HepG2 (cell line): ENCODE data around the gene MYH9. TPM values are rescaled to one million over a fixed set of nuclear protein-coding genes. Genes with fewer than 3 reads are reported as not detected.
A peak's percentile ranks its signal among the peaks of the same experiment; 100 is the strongest.

Experiments
- AGO2 ChIP-seq: fragments of 200-400 bp; formaldehyde crosslinking; optimal IDR thresholded peaks from 2 replicates; pipeline ENCODE3; 2017; ENCODE audit warnings: mild to moderate bottlenecking, low read depth, low read length, moderate library complexity
- ATM ChIP-seq: fragments of 450-650 bp; IDR thresholded peaks from 2 replicates; pipeline ENCODE4 v1.7.1; 2017; ENCODE audit warnings: mild to moderate bottlenecking, borderline replicate concordance
- ELF1 ChIP-seq: sonication (generic); formaldehyde crosslinking; IDR thresholded peaks from 2 replicates; pipeline ENCODE4 v1.4.0; 2020; ENCODE audit warnings: missing genetic modification reagents
- ELF3 ChIP-seq: IDR thresholded peaks from 2 replicates; pipeline ENCODE4 v1.6.1; 2016; ENCODE audit warnings: missing genetic modification reagents, missing compliant biosample characterization
- GABPA ChIP-seq, 2 experiments: IDR thresholded peaks; 2 replicates each; pipeline ENCODE4 v1.6.1; 2011 to 2016; ENCODE audit warnings: low read depth in 2 of 2, low read length in 1 of 2, missing biosample characterization in 1 of 2, missing genetic modification characterization in 1 of 2
- MTA1 ChIP-seq: sonication (generic); formaldehyde crosslinking; IDR thresholded peaks from 2 replicates; pipeline ENCODE4 v1.4.0; 2020; ENCODE audit warnings: missing genetic modification reagents, mild to moderate bottlenecking, borderline replicate concordance
- PHF8 ChIP-seq: sonication (generic); formaldehyde crosslinking; IDR thresholded peaks from 2 replicates; pipeline ENCODE4 v1.5.0; 2020; ENCODE audit warnings: missing genetic modification reagents
- RAD21 ChIP-seq: fragments of 450-650 bp; formaldehyde crosslinking; IDR thresholded peaks from 2 replicates; pipeline ENCODE4 v1.5.0; 2020; ENCODE audit warnings: mild to moderate bottlenecking
- RBFOX2 ChIP-seq: fragments of 200-400 bp; formaldehyde crosslinking; IDR thresholded peaks from 2 replicates; pipeline ENCODE4 v1.6.1; 2017; ENCODE audit warnings: low read depth, mild to moderate bottlenecking, low read length
- RBM22 ChIP-seq: fragments of 200-400 bp; formaldehyde crosslinking; optimal IDR thresholded peaks from 2 replicates; pipeline ENCODE3; 2017; ENCODE audit warnings: mild to moderate bottlenecking, low read length, moderate library complexity
- RFXAP ChIP-seq: sonication (generic); formaldehyde crosslinking; IDR thresholded peaks from 2 replicates; pipeline ENCODE4 v1.4.0; 2020; ENCODE audit warnings: missing genetic modification reagents, borderline replicate concordance
- SMC3 ChIP-seq: IDR thresholded peaks from 2 replicates; pipeline ENCODE4 v1.6.1; 2011; ENCODE audit warnings: low read length, improper control_type of control experiment
- TBX2 ChIP-seq: sonication (generic); formaldehyde crosslinking; IDR thresholded peaks from 2 replicates; pipeline ENCODE4 v1.5.0; 2020; ENCODE audit warnings: missing genetic modification reagents, mild to moderate bottlenecking, borderline replicate concordance
- ZFY ChIP-seq: sonication (generic); formaldehyde crosslinking; IDR thresholded peaks from 2 replicates; pipeline ENCODE4 v1.4.0; 2020; ENCODE audit warnings: missing genetic modification reagents
- ZNF543 ChIP-seq: sonication (generic); formaldehyde crosslinking; IDR thresholded peaks from 2 replicates; pipeline ENCODE4 v1.4.0; 2020; ENCODE audit warnings: mild to moderate bottlenecking, missing genetic modification reagents
- ZNF558 ChIP-seq: sonication (generic); formaldehyde crosslinking; IDR thresholded peaks from 2 replicates; pipeline ENCODE4 v1.9.0; 2022; ENCODE audit warnings: mild to moderate bottlenecking, missing genetic modification reagents, borderline replicate concordance
- ZSCAN22 ChIP-seq: sonication (generic); formaldehyde crosslinking; IDR thresholded peaks from 2 replicates; pipeline ENCODE4 v1.4.0; 2020; ENCODE audit warnings: mild to moderate bottlenecking, missing genetic modification reagents
- polyA plus RNA-seq, 8 experiments: library from polyadenylated mRNA; depleted of rRNA in 3 of 8; stranded (reverse) in 7 of 8; unstranded in 1 of 8; fragments of >200 nt; fragmentation: Illumina TruSeq in 4 of 8; extraction: Trizol in 4 of 8; gene quantifications; 2 replicates each; pipeline versions ENCODE4 v1.2.1 to v1.2.3, GENCODE V29; 2011 to 2016; ENCODE audit warnings: low read depth in 4 of 8, missing spikeins in 1 of 8, mixed read lengths in 1 of 8; ENCODE audit not compliant: insufficient read depth in 1 of 8
- total RNA-seq, 5 experiments: library from RNA; depleted of rRNA; stranded (reverse); fragments of >200 nt; fragmentation: Illumina TruSeq; extraction: Trizol; gene quantifications; 2 replicates each; pipeline ENCODE4 v1.2.3, GENCODE V29; 2016; ENCODE audit warnings: low read depth in 1 of 5
- TF ChIP-seq, protein P1 (sequence below): sonication (generic); formaldehyde crosslinking; IDR thresholded peaks from 2 replicates; pipeline ENCODE4 v1.8.0; 2023; ENCODE audit warnings: mild to moderate bottlenecking, missing genetic modification reagents
- TF ChIP-seq, protein P2 (sequence below): sonication (generic); formaldehyde crosslinking; conservative IDR thresholded peaks from 2 replicates; pipeline ENCODE4 v1.4.0; 2020; ENCODE audit warnings: missing genetic modification reagents
- TF ChIP-seq, protein P3 (sequence below): sonication (generic); formaldehyde crosslinking; IDR thresholded peaks from 2 replicates; pipeline ENCODE4 v1.4.0; 2020; ENCODE audit warnings: missing genetic modification reagents

MYH9 gene
- total and polyA plus RNA-seq, 2 of the 13 experiments (the other 11 are each of a cell fraction or from before 2014, with no cell fraction given), result 50.7 to 98.5 TPM

DNA sequence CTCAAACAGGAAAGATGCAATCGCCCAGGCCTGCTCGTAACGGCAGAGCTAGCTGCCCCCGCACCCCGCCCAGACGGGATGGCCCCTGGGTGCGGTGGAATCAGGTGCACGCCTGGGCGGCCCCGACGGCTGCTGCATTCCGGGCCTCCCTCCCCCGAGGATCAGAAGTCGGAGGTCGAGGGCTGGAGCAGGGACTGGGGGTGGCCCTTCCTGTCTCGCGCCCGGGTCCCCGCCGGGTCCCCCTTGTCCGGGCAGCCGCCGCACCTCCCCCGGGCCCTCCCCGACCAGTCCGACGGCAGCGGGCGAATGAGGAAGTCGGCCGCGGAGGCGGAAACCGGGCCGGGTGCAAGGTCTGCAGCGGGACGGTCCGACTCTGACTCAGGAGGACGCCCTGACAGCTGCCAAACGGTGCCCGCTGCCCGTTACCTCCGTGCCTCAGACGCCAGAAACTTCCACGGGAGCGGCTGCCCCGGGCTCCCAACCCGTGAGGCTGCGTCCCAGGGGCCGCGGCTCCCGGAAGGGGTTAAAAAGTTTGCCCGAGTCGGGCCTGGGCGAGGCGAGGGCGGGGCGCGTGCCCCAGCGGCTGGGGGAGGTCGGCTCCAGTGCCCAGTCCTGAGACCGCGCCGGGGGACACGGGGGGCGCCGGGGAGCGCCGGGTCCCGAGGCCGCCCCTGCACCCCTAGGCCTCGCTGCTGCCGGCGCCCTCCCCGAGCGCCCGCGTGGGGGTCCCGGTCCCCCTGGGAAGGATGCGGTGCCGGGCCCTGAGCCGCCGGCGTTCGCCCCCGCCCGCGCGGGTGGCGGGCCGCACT, 663 bp downstream of the MYH9 start (continued):
- TF ChIP-seq RBFOX2, result peak; percentile 86
- TF ChIP-seq SMC3, result no peak
- no peak for TF ChIP-seq RBM22
- 0 out of 2 replicates have a peak, but pooled peaks have one; percentile 1 for TF ChIP-seq ZNF543 (CRISPR knock-in tag)
- TF ChIP-seq, protein P1, sequence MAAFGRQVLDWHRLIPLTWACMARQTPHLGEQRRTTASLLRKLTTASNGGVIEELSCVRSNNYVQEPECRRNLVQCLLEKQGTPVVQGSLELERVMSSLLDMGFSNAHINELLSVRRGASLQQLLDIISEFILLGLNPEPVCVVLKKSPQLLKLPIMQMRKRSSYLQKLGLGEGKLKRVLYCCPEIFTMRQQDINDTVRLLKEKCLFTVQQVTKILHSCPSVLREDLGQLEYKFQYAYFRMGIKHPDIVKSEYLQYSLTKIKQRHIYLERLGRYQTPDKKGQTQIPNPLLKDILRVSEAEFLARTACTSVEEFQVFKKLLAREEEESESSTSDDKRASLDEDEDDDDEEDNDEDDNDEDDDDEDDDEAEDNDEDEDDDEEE, result 0 out of 2 replicates have a peak, but pooled peaks have one; percentile 1
- TF ChIP-seq, protein P2, sequence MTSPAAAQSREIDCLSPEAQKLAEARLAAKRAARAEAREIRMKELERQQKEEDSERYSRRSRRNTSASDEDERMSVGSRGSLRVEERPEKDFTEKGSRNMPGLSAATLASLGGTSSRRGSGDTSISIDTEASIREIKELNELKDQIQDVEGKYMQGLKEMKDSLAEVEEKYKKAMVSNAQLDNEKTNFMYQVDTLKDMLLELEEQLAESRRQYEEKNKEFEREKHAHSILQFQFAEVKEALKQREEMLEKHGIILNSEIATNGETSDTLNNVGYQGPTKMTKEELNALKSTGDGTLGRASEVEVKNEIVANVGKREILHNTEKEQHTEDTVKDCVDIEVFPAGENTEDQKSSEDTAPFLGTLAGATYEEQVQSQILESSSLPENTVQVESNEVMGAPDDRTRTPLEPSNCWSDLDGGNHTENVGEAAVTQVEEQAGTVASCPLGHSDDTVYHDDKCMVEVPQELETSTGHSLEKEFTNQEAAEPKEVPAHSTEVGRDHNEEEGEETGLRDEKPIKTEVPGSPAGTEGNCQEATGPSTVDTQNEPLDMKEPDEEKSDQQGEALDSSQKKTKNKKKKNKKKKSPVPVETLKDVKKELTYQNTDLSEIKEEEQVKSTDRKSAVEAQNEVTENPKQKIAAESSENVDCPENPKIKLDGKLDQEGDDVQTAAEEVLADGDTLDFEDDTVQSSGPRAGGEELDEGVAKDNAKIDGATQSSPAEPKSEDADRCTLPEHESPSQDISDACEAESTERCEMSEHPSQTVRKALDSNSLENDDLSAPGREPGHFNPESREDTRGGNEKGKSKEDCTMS, result no peak
- no peak; the same call in 1 of the 2 replicates for TF ChIP-seq RAD21 (CRISPR knock-in tag)
- 0 out of 2 replicates have a peak, but pooled peaks have one; percentile 45 for TF ChIP-seq PHF8 (CRISPR knock-in tag)
- peak; percentile 41; the same call in 1 of the 2 replicates for TF ChIP-seq GABPA (IDR thresholded peaks at IDR 0.05; ENCODE audit: low read depth, low read length)
- TF ChIP-seq GABPA (CRISPR knock-in tag; IDR thresholded peaks at IDR 0.05; ENCODE audit: low read depth), result no peak
- peak; percentile 78 for TF ChIP-seq AGO2
- TF ChIP-seq MTA1 (CRISPR knock-in tag), result peak; percentile 64; the same call in 1 of the 2 replicates
- peak; percentile 57 for TF ChIP-seq ELF1 (CRISPR knock-in tag)
- 0 out of 2 replicates have a peak, but pooled peaks have one; percentile 48 for TF ChIP-seq ELF3 (CRISPR knock-in tag)
- TF ChIP-seq RFXAP, result no peak
- TF ChIP-seq ZFY (CRISPR knock-in tag), result 0 out of 2 replicates have a peak, but pooled peaks have one; percentile 30
- TF ChIP-seq ZNF558 (CRISPR knock-in tag), result 0 out of 2 replicates have a peak, but pooled peaks have one; percentile 6
- no peak for TF ChIP-seq ATM
- TF ChIP-seq, protein P3, sequence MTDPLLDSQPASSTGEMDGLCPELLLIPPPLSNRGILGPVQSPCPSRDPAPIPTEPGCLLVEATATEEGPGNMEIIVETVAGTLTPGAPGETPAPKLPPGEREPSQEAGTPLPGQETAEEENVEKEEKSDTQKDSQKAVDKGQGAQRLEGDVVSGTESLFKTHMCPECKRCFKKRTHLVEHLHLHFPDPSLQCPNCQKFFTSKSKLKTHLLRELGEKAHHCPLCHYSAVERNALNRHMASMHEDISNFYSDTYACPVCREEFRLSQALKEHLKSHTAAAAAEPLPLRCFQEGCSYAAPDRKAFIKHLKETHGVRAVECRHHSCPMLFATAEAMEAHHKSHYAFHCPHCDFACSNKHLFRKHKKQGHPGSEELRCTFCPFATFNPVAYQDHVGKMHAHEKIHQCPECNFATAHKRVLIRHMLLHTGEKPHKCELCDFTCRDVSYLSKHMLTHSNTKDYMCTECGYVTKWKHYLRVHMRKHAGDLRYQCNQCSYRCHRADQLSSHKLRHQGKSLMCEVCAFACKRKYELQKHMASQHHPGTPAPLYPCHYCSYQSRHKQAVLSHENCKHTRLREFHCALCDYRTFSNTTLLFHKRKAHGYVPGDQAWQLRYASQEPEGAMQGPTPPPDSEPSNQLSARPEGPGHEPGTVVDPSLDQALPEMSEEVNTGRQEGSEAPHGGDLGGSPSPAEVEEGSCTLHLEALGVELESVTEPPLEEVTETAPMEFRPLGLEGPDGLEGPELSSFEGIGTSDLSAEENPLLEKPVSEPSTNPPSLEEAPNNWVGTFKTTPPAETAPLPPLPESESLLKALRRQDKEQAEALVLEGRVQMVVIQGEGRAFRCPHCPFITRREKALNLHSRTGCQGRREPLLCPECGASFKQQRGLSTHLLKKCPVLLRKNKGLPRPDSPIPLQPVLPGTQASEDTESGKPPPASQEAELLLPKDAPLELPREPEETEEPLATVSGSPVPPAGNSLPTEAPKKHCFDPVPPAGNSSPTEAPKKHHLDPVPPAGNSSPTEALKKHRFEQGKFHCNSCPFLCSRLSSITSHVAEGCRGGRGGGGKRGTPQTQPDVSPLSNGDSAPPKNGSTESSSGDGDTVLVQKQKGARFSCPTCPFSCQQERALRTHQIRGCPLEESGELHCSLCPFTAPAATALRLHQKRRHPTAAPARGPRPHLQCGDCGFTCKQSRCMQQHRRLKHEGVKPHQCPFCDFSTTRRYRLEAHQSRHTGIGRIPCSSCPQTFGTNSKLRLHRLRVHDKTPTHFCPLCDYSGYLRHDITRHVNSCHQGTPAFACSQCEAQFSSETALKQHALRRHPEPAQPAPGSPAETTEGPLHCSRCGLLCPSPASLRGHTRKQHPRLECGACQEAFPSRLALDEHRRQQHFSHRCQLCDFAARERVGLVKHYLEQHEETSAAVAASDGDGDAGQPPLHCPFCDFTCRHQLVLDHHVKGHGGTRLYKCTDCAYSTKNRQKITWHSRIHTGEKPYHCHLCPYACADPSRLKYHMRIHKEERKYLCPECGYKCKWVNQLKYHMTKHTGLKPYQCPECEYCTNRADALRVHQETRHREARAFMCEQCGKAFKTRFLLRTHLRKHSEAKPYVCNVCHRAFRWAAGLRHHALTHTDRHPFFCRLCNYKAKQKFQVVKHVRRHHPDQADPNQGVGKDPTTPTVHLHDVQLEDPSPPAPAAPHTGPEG (CRISPR knock-in tag), result 0 out of 2 replicates have a peak, but pooled peaks have one; percentile 88
- TF ChIP-seq ZSCAN22 (CRISPR knock-in tag), result peak; percentile 97
- TF ChIP-seq TBX2 (CRISPR knock-in tag), result peak; percentile 15; the same call in 1 of the 2 replicates
